ENCODE results near the gene EP400. TPM values are rescaled to one million over a fixed set of nuclear protein-coding genes. Genes with fewer than 3 reads are reported as not detected.
A peak's percentile ranks its signal among the peaks of the same experiment; 100 is the strongest.
"Not testable (repeated sequence)": the region's sequence is repeated elsewhere in the genome, so short reads cannot be mapped to it uniquely, and the experiment has no call there.

Gene EP400
- total and polyA plus RNA-seq, 8 donors: 5.2 to 39.8 (median 21.6) TPM

DNA sequence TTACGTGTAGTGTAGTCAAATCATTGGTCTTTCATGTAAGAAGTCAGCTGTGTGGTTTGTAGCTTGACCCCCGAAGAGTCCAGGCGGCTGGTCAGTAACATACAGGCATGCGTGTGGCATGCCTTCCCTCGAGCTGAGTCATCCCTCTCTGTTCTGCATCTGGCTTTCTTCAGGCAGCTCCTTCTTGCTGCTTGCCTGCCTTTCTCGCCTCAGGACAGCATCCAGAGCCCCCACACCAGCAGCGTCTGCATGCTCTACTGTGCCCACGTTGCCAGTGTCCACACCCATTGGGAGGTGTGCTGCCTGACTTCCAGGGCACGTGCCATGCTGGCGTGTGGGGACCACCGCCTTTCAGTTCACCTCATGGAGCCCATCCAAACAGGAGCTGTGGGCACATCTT is 96.8 kb downstream of the EP400 start:
- peak in 1 of 2 donors; percentile 50 for DNase-seq
- TF ChIP-seq EP300 (IDR thresholded peaks at IDR 0.05) (no peak), POLR2AphosphoS5 (IDR thresholded peaks at IDR 0.05) (peak; percentile 16 to 64 (median 46))
- H3K4me3 ChIP-seq: no peak overlapping the region
- no peaks in the 10 kb centered on the region for H3K27me3 ChIP-seq
- H3K9me3 ChIP-seq: no peaks in the 10 kb centered on the region
- peaks cover 47 to 100% (median 94%) of the 10 kb centered on the region in 4 donors for H3K36me3 ChIP-seq
- 79 to 89% (median 87%) methylated on average over 10 to 11 of the region's 11 CpGs for WGBS, 5 donors
- no peak overlapping the region for H3K27ac ChIP-seq
- intact Hi-C loops (cut with DNase I; ENCODE audit: low total_unique reads): no loop called here
- peaks cover 0 to 8% (median 2%) of the 10 kb centered on the region in 4 donors for H3K4me1 ChIP-seq

DNA sequence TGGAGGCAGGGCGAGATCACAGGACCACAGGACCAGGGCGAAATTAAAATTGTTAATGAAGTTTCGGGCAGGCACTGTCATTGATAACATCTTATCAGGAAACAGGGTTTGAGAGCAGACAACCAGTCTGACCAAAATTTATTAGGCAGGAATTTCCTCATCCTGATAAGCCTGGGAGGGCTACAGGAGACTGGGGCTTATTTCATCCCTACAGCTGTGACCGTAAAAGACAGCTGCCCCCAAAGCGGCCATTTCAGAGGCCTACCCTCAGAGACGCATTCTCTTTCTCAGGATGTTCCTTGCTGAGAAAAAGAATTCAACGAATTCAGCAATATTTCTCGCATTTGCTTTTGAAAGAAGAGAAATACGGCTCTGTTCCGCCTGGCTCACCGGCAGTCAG is 97.9 kb downstream of the EP400 start:
- H3K27ac ChIP-seq; H3K27me3 ChIP-seq; intact Hi-C loops (cut with DNase I; ENCODE audit: low total_unique reads); DNase-seq; H3K4me3 ChIP-seq; H3K9me3 ChIP-seq; H3K4me1 ChIP-seq: not testable (repeated sequence)
- H3K36me3 ChIP-seq: peaks cover 54 to 100% (median 96%) of the 10 kb centered on the region in 4 donors
- WGBS, 5 donors: 87 to 93% (median 90%) methylated on average over 11 of the region's 11 CpGs

DNA sequence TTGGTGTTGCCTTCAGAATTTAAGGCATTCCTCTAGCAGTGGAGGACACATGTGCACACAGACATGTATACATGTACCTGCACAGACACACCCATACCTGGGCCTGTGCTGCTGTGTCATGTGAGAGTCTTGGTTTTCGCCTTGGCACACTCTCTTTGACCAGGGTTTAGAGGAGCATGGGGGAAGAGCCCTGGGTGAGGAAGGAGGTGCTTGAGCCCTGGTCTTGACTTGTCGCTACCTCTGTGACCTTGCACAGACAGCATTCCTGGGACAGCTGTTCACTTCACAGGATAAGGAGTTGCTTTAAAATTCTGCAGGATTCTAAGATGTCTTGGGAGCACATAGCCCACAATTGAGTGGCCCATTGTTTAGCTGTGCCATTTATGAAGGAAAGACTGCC is 99.7 kb downstream of the EP400 start:
- Histone ChIP-seq H3K9me3 (no peaks in the 10 kb centered on the region), H3K27me3 (no peaks in the 10 kb centered on the region), H3K4me3 (no peak overlapping the region), H3K27ac (no peak overlapping the region), H3K4me1 (peaks cover 0 to 8% (median 2%) of the 10 kb centered on the region in 4 donors), H3K36me3 (peaks cover 61 to 100% (median 96%) of the 10 kb centered on the region in 4 donors)
- WGBS, 5 donors: 92 to 98% (median 95%) methylated on average over 2 of the region's 2 CpGs
- intact Hi-C loops (cut with DNase I; ENCODE audit: low total_unique reads): no loop called here
- TF ChIP-seq EP300 (IDR thresholded peaks at IDR 0.05) (no peak), POLR2AphosphoS5 (IDR thresholded peaks at IDR 0.05) (no peak), POLR2A (IDR thresholded peaks at IDR 0.05) (no peak)
- TF ChIP-seq, protein P1, sequence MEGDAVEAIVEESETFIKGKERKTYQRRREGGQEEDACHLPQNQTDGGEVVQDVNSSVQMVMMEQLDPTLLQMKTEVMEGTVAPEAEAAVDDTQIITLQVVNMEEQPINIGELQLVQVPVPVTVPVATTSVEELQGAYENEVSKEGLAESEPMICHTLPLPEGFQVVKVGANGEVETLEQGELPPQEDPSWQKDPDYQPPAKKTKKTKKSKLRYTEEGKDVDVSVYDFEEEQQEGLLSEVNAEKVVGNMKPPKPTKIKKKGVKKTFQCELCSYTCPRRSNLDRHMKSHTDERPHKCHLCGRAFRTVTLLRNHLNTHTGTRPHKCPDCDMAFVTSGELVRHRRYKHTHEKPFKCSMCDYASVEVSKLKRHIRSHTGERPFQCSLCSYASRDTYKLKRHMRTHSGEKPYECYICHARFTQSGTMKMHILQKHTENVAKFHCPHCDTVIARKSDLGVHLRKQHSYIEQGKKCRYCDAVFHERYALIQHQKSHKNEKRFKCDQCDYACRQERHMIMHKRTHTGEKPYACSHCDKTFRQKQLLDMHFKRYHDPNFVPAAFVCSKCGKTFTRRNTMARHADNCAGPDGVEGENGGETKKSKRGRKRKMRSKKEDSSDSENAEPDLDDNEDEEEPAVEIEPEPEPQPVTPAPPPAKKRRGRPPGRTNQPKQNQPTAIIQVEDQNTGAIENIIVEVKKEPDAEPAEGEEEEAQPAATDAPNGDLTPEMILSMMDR (IDR thresholded peaks at IDR 0.05): no peak
- DNase-seq: no peak

DNA sequence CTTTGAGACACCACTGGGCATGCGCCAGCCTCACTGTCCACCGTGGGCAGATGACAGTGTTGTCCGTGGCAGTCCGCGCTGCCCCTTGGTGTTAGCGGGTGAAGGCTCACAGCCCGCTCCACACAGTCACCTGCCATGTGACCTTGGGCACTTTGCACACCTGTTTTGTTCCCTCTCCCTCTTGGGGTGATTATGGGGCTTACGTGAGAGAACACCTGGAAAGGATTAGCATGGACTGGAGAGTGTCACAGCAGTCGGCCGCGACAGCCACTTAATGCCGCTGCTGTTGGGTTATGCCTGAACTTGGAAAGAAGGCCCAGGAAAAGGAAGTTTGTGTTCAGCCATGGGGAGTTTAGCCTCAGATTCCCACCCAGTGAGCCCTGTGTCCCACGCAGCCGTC is 100.1 kb downstream of the EP400 start:
- TF ChIP-seq, protein P1 (IDR thresholded peaks at IDR 0.05): no peak
- TF ChIP-seq POLR2AphosphoS5 (IDR thresholded peaks at IDR 0.05) (no peak), EP300 (IDR thresholded peaks at IDR 0.05) (no peak), POLR2A (IDR thresholded peaks at IDR 0.05) (no peak)
- 92 to 98% (median 95%) methylated on average over 14 of the region's 14 CpGs for WGBS, 5 donors
- no peaks in the 10 kb centered on the region for H3K27me3 ChIP-seq
- no peak for DNase-seq
- H3K9me3 ChIP-seq: no peaks in the 10 kb centered on the region
- peaks cover 0 to 8% (median 2%) of the 10 kb centered on the region in 4 donors for H3K4me1 ChIP-seq
- intact Hi-C loops (cut with DNase I; ENCODE audit: low total_unique reads): no loop called here
- H3K36me3 ChIP-seq: peaks cover 61 to 100% (median 96%) of the 10 kb centered on the region in 4 donors
- H3K4me3 ChIP-seq: no peak overlapping the region
- H3K27ac ChIP-seq: no peak overlapping the region

DNA sequence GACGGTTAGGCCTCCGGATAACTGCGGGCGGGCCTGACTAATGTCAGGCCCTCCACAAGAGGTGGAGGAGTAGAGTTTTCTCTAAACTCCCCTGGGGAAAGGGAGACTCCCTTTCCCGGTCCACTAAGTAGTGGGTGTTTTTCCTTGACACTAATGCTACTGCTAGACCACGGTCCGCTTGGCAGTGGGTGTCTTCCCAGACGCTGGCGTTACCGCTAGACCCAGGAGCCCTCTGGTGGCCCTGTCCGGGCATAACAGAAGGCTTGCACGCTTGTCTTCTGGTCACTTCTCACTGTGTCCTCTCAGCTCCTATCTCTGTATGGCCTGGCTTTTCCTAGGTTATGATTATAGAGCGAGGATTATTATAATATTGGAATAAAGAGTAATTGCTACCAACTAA is 102.0 kb downstream of the EP400 start:
- 84 to 93% (median 87%) methylated on average over 9 to 13 of the region's 13 CpGs for WGBS, 5 donors
- DNase-seq; H3K27me3 ChIP-seq; H3K4me1 ChIP-seq; H3K4me3 ChIP-seq; intact Hi-C loops (cut with DNase I; ENCODE audit: low total_unique reads); H3K27ac ChIP-seq; H3K9me3 ChIP-seq: not testable (repeated sequence)
- H3K36me3 ChIP-seq: peaks cover 62 to 100% (median 96%) of the 10 kb centered on the region in 4 donors

DNA sequence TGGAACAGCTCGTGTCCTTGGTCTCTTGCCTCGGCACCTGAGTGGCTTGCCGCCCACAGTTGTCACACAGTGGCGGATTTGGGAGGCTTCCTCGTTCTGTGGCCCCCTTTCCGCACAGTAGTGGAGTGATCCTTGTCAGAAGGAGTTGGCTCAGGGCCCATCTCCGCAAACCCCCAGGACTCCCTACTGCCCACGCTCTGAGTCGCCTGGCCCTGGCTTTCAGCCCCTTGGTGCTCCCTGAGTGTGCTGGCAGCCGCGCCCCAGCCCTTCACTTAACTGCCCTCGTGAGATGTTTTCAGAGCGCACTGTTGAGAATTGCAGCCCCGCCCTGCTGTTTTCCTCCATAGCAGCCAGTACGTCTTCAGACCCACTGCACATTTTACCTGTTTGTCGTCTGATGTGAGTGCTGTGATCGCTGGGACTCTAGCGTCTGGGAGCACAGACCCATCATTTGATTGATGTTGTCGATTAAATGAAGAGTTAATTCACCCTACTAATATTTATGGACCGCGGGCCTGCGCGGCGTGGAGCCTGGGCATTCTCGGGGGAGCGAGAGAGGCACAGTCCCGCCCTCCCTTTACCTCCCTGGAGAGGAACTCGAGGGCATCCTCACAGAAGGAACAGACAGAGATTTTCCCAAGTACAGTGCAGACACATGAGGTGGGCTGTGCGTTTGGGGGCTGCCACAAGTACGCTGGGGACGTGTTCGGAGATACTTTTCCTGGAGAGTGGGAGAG is 102.6 kb downstream of the EP400 start:
- no peak for DNase-seq
- WGBS, 5 donors: 92 to 96% (median 94%) methylated on average over 31 to 32 of the region's 32 CpGs

More for the DNA sequence above, 102.6 kb downstream of the EP400 start:
- Histone ChIP-seq H3K4me3 (no peak overlapping the region), H3K27ac (no peak overlapping the region), H3K27me3 (no peaks in the 10 kb centered on the region), H3K36me3 (peaks cover 62 to 100% (median 96%) of the 10 kb centered on the region in 4 donors), H3K9me3 (no peaks in the 10 kb centered on the region), H3K4me1 (no peaks in the 10 kb centered on the region)
- TF ChIP-seq POLR2AphosphoS5 (IDR thresholded peaks at IDR 0.05) (no peak), EP300 (IDR thresholded peaks at IDR 0.05) (no peak), POLR2A (IDR thresholded peaks at IDR 0.05) (no peak)
- TF ChIP-seq, protein P1 (IDR thresholded peaks at IDR 0.05): no peak
- intact Hi-C loops (cut with DNase I; ENCODE audit: low total_unique reads): no loop called here
